Retinal pigment epithelial cell (primary cell): ENCODE measurements around the gene EXD2.
A peak's percentile ranks its signal among the peaks of the same experiment; 100 is the strongest.

Experiments
- DNase-seq: peaks from one replicate; pipeline ENCODE4 v3.0.0-alpha.2; 2010; ENCODE audit warnings: low read depth
- H3K4me3 ChIP-seq: 2 replicates; pipeline ENCODE4 v1.5.1; 2011; ENCODE audit warnings: mild to moderate bottlenecking, low read length, control low read depth, moderate library complexity
- CTCF ChIP-seq: conservative IDR thresholded peaks from 2 replicates; pipeline ENCODE4 v1.5.1; 2011; ENCODE audit warnings: low read depth, low read length, control low read depth, inconsistent platforms

Gene EXD2

GRCh38 chr14:69237584-69237983 lies 46.3 kb downstream of the EXD2 start:
- TF ChIP-seq CTCF, result no peak
- no peak for DNase-seq
- no peak overlapping the region for H3K4me3 ChIP-seq

GRCh38 chr14:69238883-69239282 lies 47.6 kb downstream of the EXD2 start:
- TF ChIP-seq CTCF, result no peak
- DNase-seq, result no peak
- H3K4me3 ChIP-seq, result no peak overlapping the region

- no peak for TF ChIP-seq CTCF
- H3K4me3 ChIP-seq, result no peak overlapping the region
- no peak for DNase-seq
Measured at GRCh38 chr14:69240527-69241173, 49.4 kb downstream of the EXD2 start.

- TF ChIP-seq CTCF, result no peak
- H3K4me3 ChIP-seq, result no peak overlapping the region
- no peak for DNase-seq
Measured at GRCh38 chr14:69241577-69241976, 50.3 kb downstream of the EXD2 start.

GRCh38 chr14:69242311-69243224 lies 51.3 kb downstream of the EXD2 start:
- peak; percentile 30 for DNase-seq
- TF ChIP-seq CTCF, result peak; percentile 65
- H3K4me3 ChIP-seq, result no peak overlapping the region

- no peak overlapping the region for H3K4me3 ChIP-seq
- no peak for TF ChIP-seq CTCF
- DNase-seq, result no peak
Measured at GRCh38 chr14:69244946-69245345, 53.6 kb downstream of the EXD2 start.

GRCh38 chr14:69246331-69246730 lies 55.0 kb downstream of the EXD2 start:
- no peak for DNase-seq
- H3K4me3 ChIP-seq, result no peak overlapping the region
- TF ChIP-seq CTCF, result no peak
